H1 (cell line): ENCODE results near the gene EPHA2.

Experiments
- ASH2L ChIP-seq: fragments of 200-600, 300-600 bp; sonication (generic); IDR thresholded peaks from one replicate; pipeline ENCODE4 v1.7.1; 2017; ENCODE audit warnings: low read length
- ATF2 ChIP-seq: IDR thresholded peaks from 2 replicates; pipeline ENCODE4 v1.6.1; 2012; ENCODE audit warnings: low read length, inconsistent platforms
- CTCF ChIP-seq, 3 experiments: IDR thresholded peaks; 1 replicate in 2 of 3; 2 replicates in 1 of 3; pipeline versions ENCODE4 v1.5.1 to v1.6.1; 2011; ENCODE audit warnings: low read length in 3 of 3, mild to moderate bottlenecking in 3 of 3, inconsistent platforms in 2 of 3, low read depth in 1 of 3, moderate library complexity in 1 of 3; ENCODE audit not compliant: insufficient read depth in 1 of 3; ENCODE audit errors: control extremely low read depth in 1 of 3
- KDM1A ChIP-seq: fragments of 200-600, 300-600 bp; sonication (generic); IDR thresholded peaks from 2 replicates; pipeline ENCODE4 v1.7.1; 2016; ENCODE audit warnings: mild to moderate bottlenecking, low read length, borderline replicate concordance
- MAX ChIP-seq: IDR thresholded peaks from 2 replicates; pipeline ENCODE4 v1.6.1; 2012; ENCODE audit warnings: inconsistent platforms
- POLR2AphosphoS5 ChIP-seq: IDR thresholded peaks from 2 replicates; pipeline ENCODE4 v1.6.1; 2011; ENCODE audit warnings: low read depth, low read length
- RAD21 ChIP-seq, 2 experiments: IDR thresholded peaks in 1 of 2; conservative IDR thresholded peaks in 1 of 2; 2 replicates each; pipeline ENCODE4 v1.6.1; 2011; ENCODE audit warnings: low read depth in 2 of 2, low read length in 2 of 2, improper control_type of control experiment in 1 of 2, inconsistent platforms in 1 of 2, mild to moderate bottlenecking in 1 of 2, moderate library complexity in 1 of 2
- RXRA ChIP-seq: IDR thresholded peaks from 2 replicates; pipeline ENCODE4 v1.6.1; 2011; ENCODE audit warnings: low read depth, mild to moderate bottlenecking, low read length, moderate library complexity; ENCODE audit not compliant: insufficient read depth
- TBP ChIP-seq: IDR thresholded peaks from 2 replicates; pipeline ENCODE4 v1.6.1; 2011; ENCODE audit warnings: low read depth, low read length, improper control_type of control experiment

GRCh38 chr1:16143005-16143565 lies 12.8 kb downstream of the EPHA2 start:
- no peak for TF ChIP-seq ASH2L
- TF ChIP-seq RXRA, result no peak
- TF ChIP-seq ATF2, result no peak
- no peak for TF ChIP-seq KDM1A
- no peak for TF ChIP-seq TBP
- no peak for TF ChIP-seq RAD21 (IDR thresholded peaks at IDR 0.05 in 1 of 2, conservative IDR thresholded peaks at IDR 0.05 in 1 of 2; ENCODE audit: low read depth in 2 of 2, low read length in 2 of 2)
- TF ChIP-seq MAX, result no peak
- TF ChIP-seq POLR2AphosphoS5, result no peak
- TF ChIP-seq CTCF (IDR thresholded peaks at IDR 0.05; ENCODE audit: control extremely low read depth in 1 of 3, insufficient read depth in 1 of 3, low read depth in 1 of 3, low read length in 3 of 3), result no peak
